Measurements from ENCODE around the gene COL4A1.

- TF ChIP-seq YY1 (IDR thresholded peaks at IDR 0.05; ENCODE audit: insufficient read depth, insufficient read length) (no peak), ZNF274 (IDR thresholded peaks at IDR 0.05; ENCODE audit: low read depth, low read length) (no peak), SUZ12 (IDR thresholded peaks at IDR 0.05; ENCODE audit: extremely low read depth, insufficient read depth, insufficient read length) (no peak)
Observed at GRCh38 chr13:110109910-110110309, 197.0 kb downstream of the COL4A1 start.
